Kidney epithelial cell (primary cell): ENCODE data around the gene CRP. TPM values are rescaled to one million over a fixed set of nuclear protein-coding genes. Genes with fewer than 3 reads are reported as not detected.

Experiments used
- DNase-seq: peaks from one replicate; pipeline ENCODE4 v3.0.0-alpha.2; 2010; ENCODE audit warnings: low read depth
- H3K27me3 ChIP-seq: 2 replicates; pipeline ENCODE4 v1.6.0; 2011; ENCODE audit warnings: low read length; ENCODE audit not compliant: control insufficient read depth, insufficient read depth
- H3K36me3 ChIP-seq: 2 replicates; pipeline ENCODE4 v1.5.1; 2011; ENCODE audit warnings: low read length; ENCODE audit not compliant: control insufficient read depth, insufficient read depth
- H3K4me3 ChIP-seq: 2 replicates; pipeline ENCODE4 v1.5.1; 2011; ENCODE audit warnings: low read depth, mild to moderate bottlenecking, control low read depth, low read length
- total RNA-seq: library from RNA; depleted of rRNA; stranded (reverse); fragments of >200 nt; gene quantifications from 2 replicates; pipeline ENCODE4 v1.2.3, GENCODE V29; 2015
- TF ChIP-seq, protein P1 (sequence below): IDR thresholded peaks from 2 replicates; pipeline ENCODE4 v1.5.1; 2011; ENCODE audit warnings: mild to moderate bottlenecking, moderate library complexity, low read length, control low read depth, inconsistent platforms; ENCODE audit not compliant: insufficient read depth, poor library complexity, severe bottlenecking

Gene CRP
- total RNA-seq, 1 donor from 2014 or later: not detected

DNA sequence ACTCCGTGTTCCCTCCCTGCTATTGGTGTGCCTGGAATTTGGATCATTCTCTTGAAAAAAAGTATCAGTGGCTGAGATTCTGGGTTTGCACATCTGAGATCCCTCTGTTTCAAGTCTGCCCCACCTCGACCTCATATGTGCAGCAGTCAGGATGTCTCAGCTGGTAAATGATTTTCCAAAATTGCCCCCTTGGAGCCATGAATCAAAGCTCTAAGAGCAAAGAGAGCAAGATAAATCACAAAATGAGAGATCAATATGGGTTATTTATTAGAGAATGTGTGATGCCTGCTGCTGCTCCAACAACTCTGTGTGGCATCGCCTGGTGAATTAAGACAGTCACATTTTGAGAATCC, 8.5 kb downstream of the CRP start:
- no peak for DNase-seq
- H3K4me3 ChIP-seq: no peak overlapping the region
- TF ChIP-seq, protein P1, sequence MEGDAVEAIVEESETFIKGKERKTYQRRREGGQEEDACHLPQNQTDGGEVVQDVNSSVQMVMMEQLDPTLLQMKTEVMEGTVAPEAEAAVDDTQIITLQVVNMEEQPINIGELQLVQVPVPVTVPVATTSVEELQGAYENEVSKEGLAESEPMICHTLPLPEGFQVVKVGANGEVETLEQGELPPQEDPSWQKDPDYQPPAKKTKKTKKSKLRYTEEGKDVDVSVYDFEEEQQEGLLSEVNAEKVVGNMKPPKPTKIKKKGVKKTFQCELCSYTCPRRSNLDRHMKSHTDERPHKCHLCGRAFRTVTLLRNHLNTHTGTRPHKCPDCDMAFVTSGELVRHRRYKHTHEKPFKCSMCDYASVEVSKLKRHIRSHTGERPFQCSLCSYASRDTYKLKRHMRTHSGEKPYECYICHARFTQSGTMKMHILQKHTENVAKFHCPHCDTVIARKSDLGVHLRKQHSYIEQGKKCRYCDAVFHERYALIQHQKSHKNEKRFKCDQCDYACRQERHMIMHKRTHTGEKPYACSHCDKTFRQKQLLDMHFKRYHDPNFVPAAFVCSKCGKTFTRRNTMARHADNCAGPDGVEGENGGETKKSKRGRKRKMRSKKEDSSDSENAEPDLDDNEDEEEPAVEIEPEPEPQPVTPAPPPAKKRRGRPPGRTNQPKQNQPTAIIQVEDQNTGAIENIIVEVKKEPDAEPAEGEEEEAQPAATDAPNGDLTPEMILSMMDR: no peak
- H3K36me3 ChIP-seq: no peaks in the 10 kb centered on the region
- no peaks in the 10 kb centered on the region for H3K27me3 ChIP-seq

DNA sequence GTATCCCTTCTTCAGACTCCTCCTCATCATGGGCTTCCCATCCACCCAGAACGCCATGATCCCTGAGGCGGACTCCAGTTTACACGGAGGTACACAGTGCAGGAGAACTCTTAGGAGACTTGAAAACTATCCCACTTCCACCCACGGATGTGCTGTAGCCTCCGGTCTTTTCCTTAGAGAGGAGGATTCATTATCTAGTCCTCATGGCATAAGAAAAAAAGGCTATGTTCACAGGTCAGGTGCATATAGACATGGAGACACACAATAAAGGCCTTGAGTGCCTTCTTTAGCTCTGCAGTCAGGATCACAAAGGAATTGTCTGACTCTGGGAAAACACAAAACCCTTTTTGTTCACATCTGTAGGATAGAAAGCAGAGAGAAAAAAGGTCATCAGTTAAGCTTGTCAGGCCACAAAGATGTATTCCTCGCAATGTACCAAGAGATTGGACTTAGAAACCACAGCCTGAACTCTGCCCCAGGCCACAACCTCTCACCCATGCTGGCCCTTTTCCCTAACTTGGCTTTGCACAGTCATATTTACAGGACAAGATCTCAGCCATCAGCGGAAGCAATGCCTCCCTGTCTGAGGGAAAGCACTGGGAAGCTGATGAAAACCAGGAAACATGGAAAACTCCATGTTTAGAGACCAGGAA, 9.0 kb downstream of the CRP start:
- Histone ChIP-seq H3K4me3 (no peak overlapping the region), H3K27me3 (no peaks in the 10 kb centered on the region), H3K36me3 (no peaks in the 10 kb centered on the region)
- TF ChIP-seq, protein P1: no peak
- no peak for DNase-seq

DNA sequence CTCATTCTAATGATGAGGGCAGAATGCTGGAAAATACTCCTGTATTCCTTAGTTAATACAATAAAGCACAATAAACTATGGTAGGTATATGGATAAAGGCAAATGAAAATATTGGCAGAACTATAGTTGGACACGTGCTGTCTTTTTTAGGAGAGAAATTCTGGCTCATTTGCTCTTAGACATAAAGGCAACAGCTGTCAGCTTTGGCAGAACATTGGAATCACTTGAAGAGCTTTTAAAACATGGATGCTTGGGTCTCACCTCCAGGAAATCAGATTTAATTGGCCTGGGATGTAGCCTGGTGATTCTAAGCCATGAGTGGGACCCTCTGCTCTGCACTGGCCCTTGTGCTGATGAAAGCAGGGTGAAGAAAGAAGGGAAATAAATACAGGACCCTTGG, 9.9 kb downstream of the CRP start:
- no peaks in the 10 kb centered on the region for H3K36me3 ChIP-seq
- TF ChIP-seq, protein P1: no peak
- no peaks in the 10 kb centered on the region for H3K27me3 ChIP-seq
- no peak for DNase-seq
- no peak overlapping the region for H3K4me3 ChIP-seq

DNA sequence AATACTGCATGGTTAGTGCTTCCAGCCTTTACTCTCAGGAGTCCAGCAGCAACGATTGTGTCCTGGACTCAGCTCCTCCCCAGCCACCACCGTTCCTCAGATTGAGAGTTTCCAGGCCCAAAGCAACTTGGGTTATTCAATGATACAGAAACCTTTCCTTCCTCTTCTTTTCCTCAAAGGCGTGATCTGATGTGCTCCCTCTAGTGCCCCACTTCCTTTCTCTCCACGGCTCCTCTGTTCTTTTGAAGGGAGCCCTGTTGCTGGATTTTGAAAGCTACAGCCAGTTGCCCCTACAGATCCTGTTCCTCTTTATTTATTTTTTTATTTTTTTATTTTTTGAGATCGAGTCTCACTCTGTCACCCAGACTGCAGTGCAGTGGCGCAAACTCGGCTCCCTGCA, 14.1 kb downstream of the CRP start:
- no peak for DNase-seq
- Histone ChIP-seq H3K36me3 (no peaks in the 10 kb centered on the region), H3K4me3 (no peak overlapping the region), H3K27me3 (no peaks in the 10 kb centered on the region)
- TF ChIP-seq, protein P1: no peak

DNA sequence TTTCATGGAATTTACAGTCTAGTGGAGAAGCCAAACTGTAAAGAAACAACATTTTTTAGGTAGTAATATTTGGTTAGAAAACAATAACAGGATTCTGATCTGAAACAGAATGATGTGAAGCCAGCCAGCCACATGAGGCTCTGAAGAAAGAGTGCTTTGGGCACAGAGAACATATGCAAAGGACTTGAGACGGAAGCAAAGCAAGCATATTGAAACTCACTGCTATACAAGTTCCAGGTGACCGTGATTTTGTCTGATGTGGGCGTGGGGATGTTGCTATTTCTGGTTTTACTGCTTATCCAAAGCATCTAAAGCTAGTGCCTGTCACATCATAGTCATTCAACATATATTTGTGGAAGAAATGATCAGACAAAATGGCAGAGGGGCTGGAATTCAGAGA, 14.7 kb downstream of the CRP start:
- Histone ChIP-seq H3K4me3 (no peak overlapping the region), H3K36me3 (no peaks in the 10 kb centered on the region), H3K27me3 (no peaks in the 10 kb centered on the region)
- no peak for DNase-seq
- TF ChIP-seq, protein P1: no peak

DNA sequence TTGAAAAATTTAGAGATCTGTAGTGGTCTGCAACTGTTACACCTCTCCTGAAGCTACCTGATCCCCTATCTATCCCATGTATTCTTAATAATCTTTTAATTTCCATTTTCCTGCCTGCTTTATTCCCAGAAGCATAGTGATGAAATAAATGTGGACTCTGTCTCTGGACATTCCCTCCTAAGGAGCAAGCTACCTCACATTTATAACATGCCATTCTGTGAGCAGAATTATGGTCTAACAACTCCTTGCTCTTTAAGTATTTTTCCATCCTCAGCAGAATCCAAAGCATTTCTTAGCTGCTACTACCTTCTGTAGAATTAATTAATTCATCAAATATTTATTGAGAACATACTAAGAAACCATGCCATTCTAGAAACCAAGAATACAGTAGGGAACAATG, 15.1 kb downstream of the CRP start:
- Histone ChIP-seq H3K27me3 (no peaks in the 10 kb centered on the region), H3K4me3 (no peak overlapping the region), H3K36me3 (no peaks in the 10 kb centered on the region)
- TF ChIP-seq, protein P1: no peak
- no peak for DNase-seq
